Activated CD4-positive, alpha-beta memory T cell treated with anti-CD3 and anti-CD28 coated beads for 36 hours (primary cell): ENCODE measurements around the gene GRIP2. TPM values are rescaled to one million over a fixed set of nuclear protein-coding genes. Genes with fewer than 3 reads are reported as not detected.
A peak's percentile ranks its signal among the peaks of the same experiment; 100 is the strongest.

ENCODE experiments used
- CTCF ChIA-PET: fragments of 350-600 bp; sonication (Branson Sonifier 250); formaldehyde crosslinking; loops from one replicate; lab custom pipeline; 2021; ENCODE audit warnings: antibody characterized with exemption, inconsistent platforms; lab: Charles Lee
- POLR2A ChIA-PET: fragments of 350-600 bp; sonication (Branson Sonifier 250); formaldehyde crosslinking; loops from one replicate; lab custom pipeline; 2021; ENCODE audit warnings: antibody characterized with exemption; lab: Charles Lee
- DNase-seq: peaks from one replicate; pipeline ENCODE4 v3.0.0-alpha.2; 2020
- H3K27ac Mint-ChIP-seq: one replicate; pipeline ENCODE4 v1.8.0; 2021; ENCODE audit warnings: mixed read lengths
- H3K27me3 Mint-ChIP-seq: one replicate; pipeline ENCODE4 v1.8.0; 2021; ENCODE audit warnings: mixed read lengths
- H3K36me3 Mint-ChIP-seq: one replicate; pipeline ENCODE4 v1.8.0; 2021; ENCODE audit warnings: mixed read lengths
- H3K4me1 Mint-ChIP-seq: one replicate; pipeline ENCODE4 v1.8.0; 2021; ENCODE audit warnings: low read depth, mixed read lengths
- H3K4me3 Mint-ChIP-seq: one replicate; pipeline ENCODE4 v1.8.0; 2021; ENCODE audit warnings: mild to moderate bottlenecking, mixed read lengths
- H3K9me3 Mint-ChIP-seq: one replicate; pipeline ENCODE4 v1.8.0; 2021; ENCODE audit warnings: mixed read lengths
- intact Hi-C: fragments of 100-400 bp; cut with micrococcal nuclease; formaldehyde crosslinking; loops from one replicate; pipeline ENCODE4 v1.15.1; 2023
- total RNA-seq, 2 experiments: library from RNA; stranded (reverse); gene quantifications; one replicate each; pipeline ENCODE4 v1.2.3, GENCODE V29; 2021

The GRIP2 gene
- total RNA-seq, 2 experiments from 2014 or later = not detected

- ChIA-PET POLR2A (no interaction called here), CTCF (no interaction called here)
- peaks cover 7% of the 10 kb centered on the region for H3K27me3 Mint-ChIP-seq
- no peak overlapping the region for H3K4me3 Mint-ChIP-seq
- intact Hi-C loops = no loop called here
- H3K9me3 Mint-ChIP-seq = no peaks in the 10 kb centered on the region
- H3K27ac Mint-ChIP-seq = no peak overlapping the region
- no peaks in the 10 kb centered on the region for H3K4me1 Mint-ChIP-seq
- no peaks in the 10 kb centered on the region for H3K36me3 Mint-ChIP-seq
- no peak for DNase-seq
Measured at GRCh38 chr3:14536055-14536815, 3.9 kb downstream of the GRIP2 start.

GRCh38 chr3:14535616-14536015 is 4.5 kb downstream of the GRIP2 start:
- H3K9me3 Mint-ChIP-seq = no peaks in the 10 kb centered on the region
- POLR2A ChIA-PET = no interaction called here
- CTCF ChIA-PET = no interaction called here
- H3K27me3 Mint-ChIP-seq = peaks cover 7% of the 10 kb centered on the region
- H3K4me3 Mint-ChIP-seq = no peak overlapping the region
- no peaks in the 10 kb centered on the region for H3K36me3 Mint-ChIP-seq
- intact Hi-C loops = no loop called here
- H3K27ac Mint-ChIP-seq = no peak overlapping the region
- H3K4me1 Mint-ChIP-seq = no peaks in the 10 kb centered on the region
- DNase-seq = no peak

DNA sequence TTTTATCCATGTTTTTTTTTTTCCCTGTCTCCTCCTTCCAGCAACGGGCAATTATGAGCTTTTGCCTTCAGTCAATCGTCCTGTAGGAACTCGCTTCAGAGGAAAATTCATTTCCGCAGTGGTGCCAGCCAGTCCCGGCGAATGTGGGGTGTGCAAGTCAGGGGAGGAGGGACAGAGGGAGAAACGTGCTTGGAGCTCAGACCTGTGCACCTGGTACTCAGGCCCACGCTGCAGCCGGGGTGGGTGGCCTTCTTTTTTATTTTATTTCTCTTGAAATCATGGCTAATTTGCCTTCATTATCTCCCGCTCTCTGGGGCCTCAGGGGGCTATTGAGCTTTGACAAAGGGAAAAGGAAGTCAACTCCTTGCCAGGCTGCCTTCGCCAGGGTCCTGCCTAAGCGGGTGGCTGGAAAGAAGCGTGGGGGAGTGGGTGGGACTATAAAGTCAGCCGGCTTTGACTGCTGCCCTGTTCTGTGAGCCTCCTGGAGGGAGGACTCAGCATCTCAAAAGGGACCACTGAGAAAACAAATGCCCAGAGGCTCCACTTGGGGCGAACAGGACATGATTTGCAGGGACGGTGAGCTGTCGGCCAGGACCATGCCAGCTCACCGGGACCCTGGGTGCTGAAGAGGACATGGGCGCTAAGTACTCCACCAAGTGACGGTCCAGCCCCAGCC is 5.5 kb downstream of the GRIP2 start:
- intact Hi-C loops = no loop called here
- Mint-ChIP-seq H3K4me3 (no peak overlapping the region), H3K27ac (no peak overlapping the region), H3K36me3 (no peaks in the 10 kb centered on the region), H3K4me1 (no peaks in the 10 kb centered on the region), H3K9me3 (peaks cover 4% of the 10 kb centered on the region), H3K27me3 (peaks cover 10% of the 10 kb centered on the region)
- DNase-seq = no peak
- CTCF ChIA-PET = interaction anchor here (1.2 kb wide), 1 partner anchor 15 kb away, joined by 3 read pairs; no protein-coding TSS in a partner anchor
- POLR2A ChIA-PET = no interaction called here

DNA sequence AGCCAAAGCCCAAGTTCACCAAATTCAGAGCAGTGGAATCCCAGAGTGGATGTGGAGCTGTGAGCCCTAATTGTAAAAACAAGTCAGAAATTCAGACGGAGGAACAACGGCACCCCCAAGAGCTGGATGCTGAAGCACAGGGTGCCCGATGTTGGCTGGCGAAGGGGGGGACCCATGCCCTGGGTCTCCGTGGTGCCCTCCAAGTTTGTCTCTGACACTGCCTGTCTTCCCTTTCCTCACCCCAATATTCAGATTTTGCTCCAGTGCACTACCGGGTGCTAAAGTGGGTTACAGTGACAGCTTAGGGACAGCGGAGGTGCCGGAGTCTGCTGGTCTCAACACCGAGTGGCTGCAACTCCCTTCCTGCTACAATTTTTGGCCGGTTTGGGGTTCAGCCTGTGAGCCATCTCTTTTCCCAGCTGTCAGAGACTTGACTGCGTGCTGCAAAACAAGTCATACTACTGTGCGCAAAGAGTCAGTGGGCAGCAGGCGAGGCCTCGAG is 6.6 kb downstream of the GRIP2 start:
- intact Hi-C loops = no loop called here
- no peaks in the 10 kb centered on the region for H3K4me1 Mint-ChIP-seq
- no peak overlapping the region for H3K27ac Mint-ChIP-seq
- ChIA-PET POLR2A (no interaction called here), CTCF (interaction anchor here (0.9 kb wide), 1 partner anchor 30 kb away, joined by 3 read pairs; no protein-coding TSS in a partner anchor)
- H3K36me3 Mint-ChIP-seq = no peaks in the 10 kb centered on the region
- H3K9me3 Mint-ChIP-seq = peaks cover 4% of the 10 kb centered on the region
- H3K4me3 Mint-ChIP-seq = no peak overlapping the region
- peaks cover 10% of the 10 kb centered on the region for H3K27me3 Mint-ChIP-seq
- DNase-seq = no peak

GRCh38 chr3:14532691-14533456 is 7.3 kb downstream of the GRIP2 start:
- Mint-ChIP-seq H3K27me3 (peaks cover 12% of the 10 kb centered on the region), H3K27ac (no peak overlapping the region), H3K9me3 (peaks cover 4% of the 10 kb centered on the region), H3K4me3 (no peak overlapping the region), H3K4me1 (no peaks in the 10 kb centered on the region), H3K36me3 (no peaks in the 10 kb centered on the region)
- intact Hi-C loops = no loop called here
- peak; percentile 13 for DNase-seq
- CTCF ChIA-PET = interaction anchor here (0.9 kb wide), 1 partner anchor 30 kb away, joined by 3 read pairs; no protein-coding TSS in a partner anchor
- POLR2A ChIA-PET = no interaction called here

DNA sequence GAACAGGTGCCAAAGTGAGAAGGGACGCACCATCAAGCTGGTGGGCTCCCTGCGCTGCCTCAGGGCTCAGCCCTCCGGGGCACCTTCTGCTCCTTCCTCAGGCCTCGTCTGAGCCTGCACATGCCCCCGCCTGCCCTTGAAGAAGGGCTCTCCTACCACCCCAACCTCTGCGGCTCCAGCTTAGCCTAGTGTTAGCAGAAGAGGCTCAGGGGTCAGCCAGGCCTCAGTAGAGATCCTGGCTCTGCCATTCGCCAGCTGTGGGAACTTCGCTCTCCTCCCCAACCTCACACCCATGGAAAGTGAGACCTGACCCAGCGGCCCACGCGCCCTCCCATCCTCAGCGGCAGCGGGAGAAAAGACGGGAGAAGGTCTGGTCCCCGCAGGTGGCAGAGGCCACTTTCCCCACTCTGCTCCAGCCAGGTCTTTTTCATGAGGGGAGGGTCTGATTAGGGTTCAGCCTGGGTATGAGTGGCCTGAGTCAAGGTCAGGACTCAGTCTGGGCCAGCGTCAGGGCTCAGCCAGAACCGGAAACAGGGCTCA is 8.2 kb downstream of the GRIP2 start:
- peaks cover 13% of the 10 kb centered on the region for H3K27me3 Mint-ChIP-seq
- no peak for DNase-seq
- intact Hi-C loops = no loop called here
- peaks cover 4% of the 10 kb centered on the region for H3K9me3 Mint-ChIP-seq
- H3K27ac Mint-ChIP-seq = no peak overlapping the region
- ChIA-PET POLR2A (no interaction called here), CTCF (no interaction called here)
- H3K36me3 Mint-ChIP-seq = no peaks in the 10 kb centered on the region
- H3K4me1 Mint-ChIP-seq = no peaks in the 10 kb centered on the region
- H3K4me3 Mint-ChIP-seq = no peak overlapping the region

DNA sequence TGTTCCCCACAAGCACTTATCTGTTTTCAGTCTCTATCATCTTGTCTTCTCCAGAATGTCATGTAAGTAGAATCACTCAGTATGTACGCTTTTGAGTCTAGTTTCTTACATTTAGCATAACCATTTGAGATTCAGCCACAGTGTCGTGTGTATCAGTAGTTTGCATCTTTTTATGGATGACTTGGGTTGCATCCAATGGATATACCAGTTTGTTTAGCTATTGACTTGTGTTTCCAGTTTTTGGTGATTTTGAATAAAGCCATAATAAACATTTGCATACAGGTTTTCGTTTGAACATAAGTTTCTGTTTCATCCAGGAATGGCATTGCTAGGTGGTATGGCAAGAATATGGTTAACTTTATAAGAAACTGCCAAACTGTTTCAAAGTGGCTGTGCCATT is 12.1 kb downstream of the GRIP2 start:
- CTCF ChIA-PET = interaction anchor here (1.8 kb wide), 1 partner anchor 19 kb away, joined by 6 read pairs; no protein-coding TSS in a partner anchor

GRCh38 chr3:14525685-14526631 is 14.2 kb downstream of the GRIP2 start:
- ChIA-PET CTCF (interaction anchor here (1.1 to 1.3 kb wide), 3 partner anchors 15 to 265 kb away, joined by 3 to 5 read pairs (median 5); no protein-coding TSS in a partner anchor), POLR2A (no interaction called here)
- Mint-ChIP-seq H3K36me3 (no peaks in the 10 kb centered on the region), H3K9me3 (peaks cover 4% of the 10 kb centered on the region), H3K27me3 (peaks cover 8% of the 10 kb centered on the region), H3K4me1 (peaks cover 3% of the 10 kb centered on the region), H3K4me3 (no peak overlapping the region), H3K27ac (no peak overlapping the region)
- DNase-seq = peak; percentile 29
- intact Hi-C loops = no loop called here

More for the DNA sequence above, 12.1 kb downstream of the GRIP2 start:
- no peaks in the 10 kb centered on the region for H3K36me3 Mint-ChIP-seq
- peaks cover 4% of the 10 kb centered on the region for H3K9me3 Mint-ChIP-seq
- no peak for DNase-seq
- peaks cover 13% of the 10 kb centered on the region for H3K27me3 Mint-ChIP-seq
- POLR2A ChIA-PET = no interaction called here
- intact Hi-C loops = no loop called here
- H3K27ac Mint-ChIP-seq = no peak overlapping the region
- H3K4me1 Mint-ChIP-seq = peaks cover 3% of the 10 kb centered on the region
- H3K4me3 Mint-ChIP-seq = no peak overlapping the region

GRCh38 chr3:14524920-14525660 is 15.1 kb downstream of the GRIP2 start:
- Mint-ChIP-seq H3K4me1 (peaks cover 3% of the 10 kb centered on the region), H3K36me3 (no peaks in the 10 kb centered on the region), H3K27me3 (peaks cover 6% of the 10 kb centered on the region), H3K9me3 (peaks cover 2% of the 10 kb centered on the region), H3K4me3 (no peak overlapping the region), H3K27ac (no peak overlapping the region)
- intact Hi-C loops = no loop called here
- DNase-seq = no peak
- POLR2A ChIA-PET = no interaction called here
- CTCF ChIA-PET = interaction anchor here (1.1 to 1.3 kb wide), 2 partner anchors 16 to 264 kb away, joined by 3 to 5 read pairs; no protein-coding TSS in a partner anchor

- DNase-seq = no peak
- Mint-ChIP-seq H3K4me1 (peaks cover 3% of the 10 kb centered on the region), H3K36me3 (no peaks in the 10 kb centered on the region), H3K27ac (no peak overlapping the region), H3K4me3 (no peak overlapping the region), H3K9me3 (no peaks in the 10 kb centered on the region), H3K27me3 (peaks cover 6% of the 10 kb centered on the region)
- CTCF ChIA-PET = no interaction called here
- intact Hi-C loops = no loop called here
- POLR2A ChIA-PET = interaction anchor here (0.6 kb wide), 1 partner anchor 347 kb away, joined by 3 read pairs; no protein-coding TSS in a partner anchor
Measured at GRCh38 chr3:14524311-14524711, 15.8 kb downstream of the GRIP2 start.
